Body of pancreas (tissue), 4 donors: ENCODE results near the gene TRAPPC5.

ENCODE experiments used
- CTCF ChIP-seq, 7 experiments: fragments of 450-650 bp in 4 of 7; fragments of 200-600 bp in 3 of 7; sonication (generic) in 3 of 7; IDR thresholded peaks; one replicate each; pipeline ENCODE4 v1.5.1; 2016 to 2019; ENCODE audit warnings: antibody characterized with exemption in 7 of 7
- POLR2A ChIP-seq, 3 donors: fragments of 450-650 bp; IDR thresholded peaks; one replicate each; pipeline ENCODE4 v1.6.1; 2016; ENCODE audit warnings: antibody characterized with exemption in 3 of 3, mild to moderate bottlenecking in 2 of 3

GRCh38 chr19:7685546-7686445 lies 5.2 kb downstream of the TRAPPC5 start:
- TF ChIP-seq CTCF (IDR thresholded peaks at IDR 0.05) (no peak), POLR2A (IDR thresholded peaks at IDR 0.05) (no peak)
